IMR-90 (cell line): ENCODE results near the gene NDUFS7. TPM values are rescaled to one million over a fixed set of nuclear protein-coding genes. Genes with fewer than 3 reads are reported as not detected.

Source experiments
- ATAC-seq: fragments of 200-7000 bp; cut with Tn5 transposase; 2 replicates; pipeline ENCODE4 v1.9.1; 2020; ENCODE audit warnings: low read depth, mild to moderate bottlenecking, moderate library complexity
- BruUV-seq: library from RNA; stranded (reverse); fragments of 400-500 nt; replicated peaks from 2 replicates; lab custom pipeline; 2021; lab: Mats Ljungman, UMichigan
- CTCF ChIA-PET: fragments of 300-600 bp; formaldehyde crosslinking; extraction: SDS; loops from one replicate; lab custom pipeline; 2021; ENCODE audit warnings: antibody characterized with exemption; lab: Yijun Ruan, JAX
- POLR2A ChIA-PET: fragments of 300-600 bp; sonication (Branson Sonifier 250); formaldehyde crosslinking; loops from one replicate; lab custom pipeline; 2022; ENCODE audit warnings: antibody characterized with exemption; ENCODE audit not compliant: unreplicated experiment; lab: Charles Lee
- DNase-seq: peaks from one replicate; pipeline ENCODE4 v3.0.0; 2013
- H2AFZ ChIP-seq: replicated peaks from 2 replicates; pipeline ENCODE3; 2013; ENCODE audit warnings: low read length, mild to moderate bottlenecking; ENCODE audit not compliant: poor library complexity
- H2AK5ac ChIP-seq: 2 replicates; pipeline ENCODE4 v1.6.1; 2013; ENCODE audit warnings: low read depth, low read length, inconsistent platforms
- H2AK9ac ChIP-seq: replicated peaks from 2 replicates; pipeline ENCODE3; 2013; ENCODE audit warnings: mild to moderate bottlenecking, low read depth, low read length, moderate library complexity; ENCODE audit not compliant: poor library complexity
- H2BK120ac ChIP-seq: 2 replicates; pipeline ENCODE4 v1.6.1; 2013; ENCODE audit warnings: low read depth, low read length, inconsistent platforms
- H2BK15ac ChIP-seq: 3 replicates; pipeline ENCODE4 v1.6.1; 2013; ENCODE audit warnings: low read depth, low read length, inconsistent platforms
- H2BK20ac ChIP-seq: 2 replicates; pipeline ENCODE4 v1.6.1; 2013; ENCODE audit warnings: low read depth, mild to moderate bottlenecking, inconsistent platforms, low read length, moderate library complexity
- H2BK5ac ChIP-seq: 2 replicates; pipeline ENCODE4 v1.6.1; 2013; ENCODE audit warnings: mild to moderate bottlenecking, low read depth, low read length, inconsistent platforms; ENCODE audit not compliant: poor library complexity, severe bottlenecking
- H3K14ac ChIP-seq: replicated peaks from 2 replicates; pipeline ENCODE4 v1.6.1; 2013; ENCODE audit warnings: low read depth, low read length, inconsistent platforms
- H3K18ac ChIP-seq: 2 replicates; pipeline ENCODE4 v1.6.1; 2013; ENCODE audit warnings: low read depth, low read length, control low read depth
- H3K23ac ChIP-seq: 2 replicates; pipeline ENCODE4 v1.6.1; 2013; ENCODE audit warnings: low read depth, low read length, inconsistent platforms
- H3K27ac ChIP-seq: 2 replicates; pipeline ENCODE4 v1.5.1; 2013; ENCODE audit warnings: mild to moderate bottlenecking, control low read depth, low read length; ENCODE audit not compliant: insufficient read depth
- H3K27me3 ChIP-seq: 2 replicates; pipeline ENCODE4 v1.6.1; 2013; ENCODE audit warnings: low read length; ENCODE audit not compliant: control insufficient read depth, insufficient read depth
- H3K36me3 ChIP-seq: 2 replicates; pipeline ENCODE4 v1.6.1; 2013; ENCODE audit warnings: low read length, mixed read lengths; ENCODE audit not compliant: control insufficient read depth, insufficient read depth
- H3K4ac ChIP-seq: 2 replicates; pipeline ENCODE4 v1.6.1; 2013; ENCODE audit warnings: low read depth, low read length, inconsistent platforms
- H3K4me1 ChIP-seq: 2 replicates; pipeline ENCODE4 v1.6.1; 2013; ENCODE audit warnings: low read length, mixed read lengths; ENCODE audit not compliant: control insufficient read depth, insufficient read depth
- H3K4me2 ChIP-seq: 2 replicates; pipeline ENCODE4 v1.6.1; 2013; ENCODE audit warnings: low read depth, mild to moderate bottlenecking, control low read depth, low read length, moderate library complexity
- H3K4me3 ChIP-seq: 2 replicates; pipeline ENCODE4 v1.5.1; 2013; ENCODE audit warnings: low read depth, mild to moderate bottlenecking, control low read depth, low read length, moderate library complexity; ENCODE audit not compliant: insufficient read depth
- H3K56ac ChIP-seq: 2 replicates; pipeline ENCODE4 v1.6.1; 2013; ENCODE audit warnings: low read length, inconsistent platforms; ENCODE audit not compliant: insufficient read depth; ENCODE audit errors: extremely low read depth
- H3K79me1 ChIP-seq, 2 experiments: 2 replicates each; pipeline ENCODE4 v1.6.1; 2013; ENCODE audit warnings: low read length in 2 of 2, inconsistent platforms in 1 of 2, low read depth in 1 of 2
- H3K9ac ChIP-seq: 2 replicates; pipeline ENCODE4 v1.6.1; 2013; ENCODE audit warnings: low read depth, low read length, control low read depth
- H3K9me1 ChIP-seq: 2 replicates; pipeline ENCODE4 v1.6.1; 2013; ENCODE audit warnings: low read length, inconsistent platforms; ENCODE audit not compliant: insufficient read depth
- H3K9me3 ChIP-seq: 2 replicates; pipeline ENCODE4 v1.6.1; 2013; ENCODE audit warnings: low read length; ENCODE audit not compliant: control insufficient read depth, insufficient read depth
- H4K20me1 ChIP-seq: 2 replicates; pipeline ENCODE4 v1.6.1; 2013; ENCODE audit warnings: low read length, inconsistent platforms; ENCODE audit not compliant: insufficient read depth
- H4K5ac ChIP-seq: 2 replicates; pipeline ENCODE4 v1.6.1; 2013; ENCODE audit warnings: mild to moderate bottlenecking, low read depth, low read length, control low read depth
- H4K8ac ChIP-seq, 2 experiments: 2 replicates each; pipeline ENCODE4 v1.6.1; 2013; ENCODE audit warnings: low read depth in 2 of 2, low read length in 2 of 2, control low read depth in 1 of 2, inconsistent platforms in 1 of 2
- H4K91ac ChIP-seq: 2 replicates; pipeline ENCODE4 v1.6.1; 2013; ENCODE audit warnings: low read depth, low read length, inconsistent platforms; ENCODE audit not compliant: insufficient read depth
- BHLHE40 ChIP-seq: fragments of 150-350 bp; IDR thresholded peaks from 2 replicates; pipeline ENCODE4 v1.6.1; 2016; ENCODE audit warnings: mild to moderate bottlenecking, low read depth, low read length
- CEBPB ChIP-seq: IDR thresholded peaks from 2 replicates; pipeline ENCODE4 v1.6.1; 2012; ENCODE audit warnings: low read depth, low read length, improper control_type of control experiment
- CHD1 ChIP-seq: IDR thresholded peaks from 2 replicates; pipeline ENCODE4 v1.6.1; 2012; ENCODE audit warnings: low read depth, low read length, improper control_type of control experiment
- FOS ChIP-seq: fragments of 150-350 bp; IDR thresholded peaks from 2 replicates; pipeline ENCODE4 v1.6.1; 2016; ENCODE audit warnings: low read depth, low read length
- MAFK ChIP-seq: IDR thresholded peaks from 2 replicates; pipeline ENCODE4 v1.6.1; 2012; ENCODE audit warnings: low read depth, low read length, improper control_type of control experiment
- MAZ ChIP-seq: IDR thresholded peaks from 2 replicates; pipeline ENCODE4 v1.6.1; 2012; ENCODE audit warnings: low read depth, mild to moderate bottlenecking, low read length, improper control_type of control experiment, moderate library complexity, borderline replicate concordance
- MXI1 ChIP-seq: IDR thresholded peaks from 2 replicates; pipeline ENCODE4 v1.6.1; 2012; ENCODE audit warnings: low read depth, mild to moderate bottlenecking, low read length, moderate library complexity, borderline replicate concordance
- NFE2L2 ChIP-seq: fragments of 150-350 bp; IDR thresholded peaks from 2 replicates; pipeline ENCODE4 v1.6.1; 2016; ENCODE audit warnings: low read depth, mild to moderate bottlenecking, low read length
- POLR2A ChIP-seq: IDR thresholded peaks from 2 replicates; pipeline ENCODE4 v1.6.1; 2012; ENCODE audit warnings: mild to moderate bottlenecking, low read depth, low read length
- RAD21 ChIP-seq: IDR thresholded peaks from 2 replicates; pipeline ENCODE4 v1.6.1; 2012; ENCODE audit warnings: low read length, improper control_type of control experiment
- RCOR1 ChIP-seq: IDR thresholded peaks from 2 replicates; pipeline ENCODE4 v1.6.1; 2012; ENCODE audit warnings: mild to moderate bottlenecking, low read length, improper control_type of control experiment; ENCODE audit not compliant: insufficient replicate concordance
- RFX5 ChIP-seq: IDR thresholded peaks from 2 replicates; pipeline ENCODE4 v1.8.0; 2012; ENCODE audit warnings: low read depth, mild to moderate bottlenecking, low read length, moderate library complexity
- SMC3 ChIP-seq: fragments of 150-350 bp; IDR thresholded peaks from 2 replicates; pipeline ENCODE4 v1.6.1; 2016; ENCODE audit warnings: low read depth, mild to moderate bottlenecking, antibody characterized with exemption, low read length, moderate library complexity
- WGBS, 2 experiments: methylation state at CpG; one replicate each; pipeline versions ENCODE4 v1.1.5 to v1.1.7; 2013; ENCODE audit warnings: missing lambda C conversion rate in 2 of 2; ENCODE audit not compliant: insufficient read length in 1 of 2; ENCODE audit errors: extremely low coverage in 2 of 2; 5-methylcytosine and 5-hydroxymethylcytosine counted together
- dilution Hi-C: fragments of 300-500 bp; cut with HindIII; formaldehyde crosslinking; loops from one replicate; pipeline ENCODE4 v1.14.3; 2018; ENCODE audit warnings: low sequenced_read_pairs; ENCODE audit not compliant: unreplicated experiment
- in situ Hi-C: fragments of 300-500 bp; cut with MboI; formaldehyde crosslinking; loops from 3 replicates; pipeline ENCODE4 v1.14.3; 2019; ENCODE audit warnings: low sequenced_read_pairs, inconsistent platforms, mixed read lengths
- intact Hi-C: fragments of 100-400 bp; cut with micrococcal nuclease; formaldehyde crosslinking; loops from 2 replicates; pipeline ENCODE4 v1.10.0; 2022
- polyA plus RNA-seq, 3 experiments: library from polyadenylated mRNA; depleted of rRNA; stranded (reverse); fragments of >200 nt; gene quantifications; 2 replicates each; pipeline ENCODE4 v1.2.3, GENCODE V29; 2012; ENCODE audit warnings: low replicate concordance in 1 of 3
- total RNA-seq: library from RNA; depleted of rRNA; stranded (reverse); fragments of >200 nt; gene quantifications from 2 replicates; pipeline ENCODE4 v1.2.3, GENCODE V29; 2012
- TF ChIP-seq, protein P1 (sequence below): fragments of 150-350 bp; IDR thresholded peaks from 2 replicates; pipeline ENCODE4 v1.6.1; 2016; ENCODE audit warnings: low read depth, mild to moderate bottlenecking, low read length, moderate library complexity, borderline replicate concordance
- TF ChIP-seq, protein P2 (sequence below): fragments of 150-350 bp; IDR thresholded peaks from 2 replicates; pipeline ENCODE4 v1.6.1; 2017; ENCODE audit warnings: mild to moderate bottlenecking, antibody characterized with exemption, low read length, low read depth
- TF ChIP-seq, protein P3 (sequence below): conservative IDR thresholded peaks from 2 replicates; pipeline ENCODE4 v1.5.1; 2012; ENCODE audit warnings: mild to moderate bottlenecking, low read depth, low read length, improper control_type of control experiment

Gene NDUFS7
- total and polyA plus RNA-seq, 2 of the 4 experiments (the other 2 are of a cell fraction) = 60.8 to 136 TPM

DNA sequence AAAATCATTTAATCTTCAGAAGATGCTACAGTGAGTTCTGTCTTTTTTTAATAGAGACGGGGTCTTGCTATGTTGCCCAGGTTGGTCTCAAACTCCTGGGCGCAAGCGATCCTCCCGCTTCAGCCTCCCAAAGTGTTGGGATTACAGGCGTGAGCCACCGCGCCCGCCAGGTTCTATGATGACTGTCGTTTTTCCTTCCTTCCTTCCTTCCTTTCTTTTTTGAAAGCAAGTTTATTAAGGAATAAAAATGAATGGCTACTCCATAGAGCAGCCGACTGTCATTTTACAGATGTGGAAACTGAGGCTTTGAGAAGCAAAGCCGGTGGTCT, 18.1 kb downstream of the NDUFS7 start:
- H3K14ac ChIP-seq = no peak overlapping the region
- 0 out of 2 replicates have a peak, but pooled peaks cover under 1% of the 10 kb centered on the region for H4K20me1 ChIP-seq
- peak overlapping the region; percentile 40 for H4K5ac ChIP-seq
- peak overlapping the region; percentile 37 to 76 for H4K8ac ChIP-seq
- 80% methylated on average over 1 of the region's 11 CpGs; no CpG with 5 or more reads in 1 of the 2 experiments for WGBS, 2 experiments
- ChIA-PET POLR2A (no interaction called here), CTCF (no interaction called here)
- H3K27me3 ChIP-seq = no peaks in the 10 kb centered on the region
- H3K4me3 ChIP-seq = peak overlapping the region; percentile 71
- no peak overlapping the region for H3K23ac ChIP-seq
- H3K9me1 ChIP-seq = no peaks in the 10 kb centered on the region
- H3K36me3 ChIP-seq = peaks cover 3% of the 10 kb centered on the region; the same call in 1 of the 2 replicates
- no peak overlapping the region for H3K4ac ChIP-seq
- H2BK15ac ChIP-seq = no peak overlapping the region
- H3K56ac ChIP-seq = no peak overlapping the region
- peak overlapping the region; percentile 60; the same call in 1 of the 2 replicates for H3K9ac ChIP-seq
- H2AK5ac ChIP-seq = no peak overlapping the region
- H2BK120ac ChIP-seq = no peak overlapping the region
- peak overlapping the region; percentile 97 for H2AFZ ChIP-seq
- H3K4me2 ChIP-seq = peak overlapping the region; percentile 75
- H3K4me1 ChIP-seq = peaks cover 8% of the 10 kb centered on the region
- TF ChIP-seq RAD21 (no peak), MXI1 (no peak), POLR2A (no peak), RCOR1 (no peak), RFX5 (no peak), FOS (no peak), MAZ (no peak), CHD1 (no peak), BHLHE40 (no peak), NFE2L2 (no peak), SMC3 (no peak), MAFK (no peak), CEBPB (no peak)
- TF ChIP-seq, protein P1, sequence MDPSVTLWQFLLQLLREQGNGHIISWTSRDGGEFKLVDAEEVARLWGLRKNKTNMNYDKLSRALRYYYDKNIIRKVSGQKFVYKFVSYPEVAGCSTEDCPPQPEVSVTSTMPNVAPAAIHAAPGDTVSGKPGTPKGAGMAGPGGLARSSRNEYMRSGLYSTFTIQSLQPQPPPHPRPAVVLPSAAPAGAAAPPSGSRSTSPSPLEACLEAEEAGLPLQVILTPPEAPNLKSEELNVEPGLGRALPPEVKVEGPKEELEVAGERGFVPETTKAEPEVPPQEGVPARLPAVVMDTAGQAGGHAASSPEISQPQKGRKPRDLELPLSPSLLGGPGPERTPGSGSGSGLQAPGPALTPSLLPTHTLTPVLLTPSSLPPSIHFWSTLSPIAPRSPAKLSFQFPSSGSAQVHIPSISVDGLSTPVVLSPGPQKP = no peak
- TF ChIP-seq, protein P2, sequence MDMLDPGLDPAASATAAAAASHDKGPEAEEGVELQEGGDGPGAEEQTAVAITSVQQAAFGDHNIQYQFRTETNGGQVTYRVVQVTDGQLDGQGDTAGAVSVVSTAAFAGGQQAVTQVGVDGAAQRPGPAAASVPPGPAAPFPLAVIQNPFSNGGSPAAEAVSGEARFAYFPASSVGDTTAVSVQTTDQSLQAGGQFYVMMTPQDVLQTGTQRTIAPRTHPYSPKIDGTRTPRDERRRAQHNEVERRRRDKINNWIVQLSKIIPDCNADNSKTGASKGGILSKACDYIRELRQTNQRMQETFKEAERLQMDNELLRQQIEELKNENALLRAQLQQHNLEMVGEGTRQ = no peak
- TF ChIP-seq, protein P3, sequence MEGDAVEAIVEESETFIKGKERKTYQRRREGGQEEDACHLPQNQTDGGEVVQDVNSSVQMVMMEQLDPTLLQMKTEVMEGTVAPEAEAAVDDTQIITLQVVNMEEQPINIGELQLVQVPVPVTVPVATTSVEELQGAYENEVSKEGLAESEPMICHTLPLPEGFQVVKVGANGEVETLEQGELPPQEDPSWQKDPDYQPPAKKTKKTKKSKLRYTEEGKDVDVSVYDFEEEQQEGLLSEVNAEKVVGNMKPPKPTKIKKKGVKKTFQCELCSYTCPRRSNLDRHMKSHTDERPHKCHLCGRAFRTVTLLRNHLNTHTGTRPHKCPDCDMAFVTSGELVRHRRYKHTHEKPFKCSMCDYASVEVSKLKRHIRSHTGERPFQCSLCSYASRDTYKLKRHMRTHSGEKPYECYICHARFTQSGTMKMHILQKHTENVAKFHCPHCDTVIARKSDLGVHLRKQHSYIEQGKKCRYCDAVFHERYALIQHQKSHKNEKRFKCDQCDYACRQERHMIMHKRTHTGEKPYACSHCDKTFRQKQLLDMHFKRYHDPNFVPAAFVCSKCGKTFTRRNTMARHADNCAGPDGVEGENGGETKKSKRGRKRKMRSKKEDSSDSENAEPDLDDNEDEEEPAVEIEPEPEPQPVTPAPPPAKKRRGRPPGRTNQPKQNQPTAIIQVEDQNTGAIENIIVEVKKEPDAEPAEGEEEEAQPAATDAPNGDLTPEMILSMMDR = no peak
- dilution Hi-C loops (no loop called here), in situ Hi-C loops (no loop called here), intact Hi-C loops (no loop called here)
- H3K18ac ChIP-seq = no peak overlapping the region; the same call in 1 of the 2 replicates
- H4K91ac ChIP-seq = no peak overlapping the region
- no peaks in the 10 kb centered on the region for H3K9me3 ChIP-seq
- ATAC-seq = no peak
- H3K79me1 ChIP-seq = peaks cover 0 to 16% of the 10 kb centered on the region in 2 experiments; a peak in 3 of 4 replicates
- no TSS peak for BruUV-seq
- H2AK9ac ChIP-seq = no peak overlapping the region
- H2BK20ac ChIP-seq = no peak overlapping the region
- no peak overlapping the region; the same call in 1 of the 2 replicates for H3K27ac ChIP-seq
- DNase-seq = no peak
- no peak overlapping the region for H2BK5ac ChIP-seq
